BLaER1 (cell line): ENCODE measurements around the gene BRAF.

ENCODE experiments used
- H3K27ac ChIP-seq: shearing (Covaris generic); formaldehyde crosslinking; 2 replicates; pipeline ENCODE4 v1.8.1; 2022
- H3K27me3 ChIP-seq: shearing (Covaris generic); formaldehyde crosslinking; 2 replicates; pipeline ENCODE4 v1.8.1; 2022
- H3K36me3 ChIP-seq: shearing (Covaris generic); formaldehyde crosslinking; 2 replicates; pipeline ENCODE4 v1.8.1; 2022
- H3K4me1 ChIP-seq: shearing (Covaris generic); formaldehyde crosslinking; 2 replicates; pipeline ENCODE4 v1.8.1; 2022
- H3K4me2 ChIP-seq: shearing (Covaris generic); formaldehyde crosslinking; 2 replicates; pipeline ENCODE4 v1.8.1; 2022
- H3K4me3 ChIP-seq: shearing (Covaris generic); formaldehyde crosslinking; 2 replicates; pipeline ENCODE4 v1.8.1; 2022
- H3K9ac ChIP-seq: shearing (Covaris generic); formaldehyde crosslinking; 2 replicates; pipeline ENCODE4 v1.8.1; 2022
- H3K9me3 ChIP-seq: shearing (Covaris generic); formaldehyde crosslinking; 2 replicates; pipeline ENCODE4 v1.8.1; 2022
- H4K20me1 ChIP-seq: shearing (Covaris generic); formaldehyde crosslinking; 2 replicates; pipeline ENCODE4 v1.8.1; 2022
- Cebpa-rat ChIP-seq: shearing (Covaris generic); IDR thresholded peaks from 2 replicates; pipeline ENCODE4 v1.8.1; 2022

The BRAF gene

GRCh38 chr7:140881507-140882228 lies 43.1 kb downstream of the BRAF start:
- H3K4me1 ChIP-seq = peaks cover 4% of the 10 kb centered on the region; the same call in 1 of the 2 replicates
- H3K4me3 ChIP-seq = no peak overlapping the region
- H3K9ac ChIP-seq = no peak overlapping the region
- peaks cover 26% of the 10 kb centered on the region for H4K20me1 ChIP-seq
- TF ChIP-seq Cebpa-rat = no peak
- peaks cover 21% of the 10 kb centered on the region for H3K36me3 ChIP-seq
- H3K9me3 ChIP-seq = peaks cover 38% of the 10 kb centered on the region
- H3K27ac ChIP-seq = no peak overlapping the region
- H3K4me2 ChIP-seq = no peak overlapping the region
- no peaks in the 10 kb centered on the region for H3K27me3 ChIP-seq

GRCh38 chr7:140877249-140877524 lies 47.5 kb downstream of the BRAF start:
- no peaks in the 10 kb centered on the region for H3K27me3 ChIP-seq
- no peak overlapping the region for H3K4me3 ChIP-seq
- peaks cover 48% of the 10 kb centered on the region for H3K36me3 ChIP-seq
- peak; percentile 66; the same call in 1 of the 2 replicates for TF ChIP-seq Cebpa-rat
- H3K4me1 ChIP-seq = peaks cover 7% of the 10 kb centered on the region; the same call in 1 of the 2 replicates
- no peak overlapping the region for H3K27ac ChIP-seq
- H4K20me1 ChIP-seq = peaks cover 26% of the 10 kb centered on the region
- no peak overlapping the region for H3K9ac ChIP-seq
- no peak overlapping the region for H3K4me2 ChIP-seq
- peaks cover 65% of the 10 kb centered on the region for H3K9me3 ChIP-seq

DNA sequence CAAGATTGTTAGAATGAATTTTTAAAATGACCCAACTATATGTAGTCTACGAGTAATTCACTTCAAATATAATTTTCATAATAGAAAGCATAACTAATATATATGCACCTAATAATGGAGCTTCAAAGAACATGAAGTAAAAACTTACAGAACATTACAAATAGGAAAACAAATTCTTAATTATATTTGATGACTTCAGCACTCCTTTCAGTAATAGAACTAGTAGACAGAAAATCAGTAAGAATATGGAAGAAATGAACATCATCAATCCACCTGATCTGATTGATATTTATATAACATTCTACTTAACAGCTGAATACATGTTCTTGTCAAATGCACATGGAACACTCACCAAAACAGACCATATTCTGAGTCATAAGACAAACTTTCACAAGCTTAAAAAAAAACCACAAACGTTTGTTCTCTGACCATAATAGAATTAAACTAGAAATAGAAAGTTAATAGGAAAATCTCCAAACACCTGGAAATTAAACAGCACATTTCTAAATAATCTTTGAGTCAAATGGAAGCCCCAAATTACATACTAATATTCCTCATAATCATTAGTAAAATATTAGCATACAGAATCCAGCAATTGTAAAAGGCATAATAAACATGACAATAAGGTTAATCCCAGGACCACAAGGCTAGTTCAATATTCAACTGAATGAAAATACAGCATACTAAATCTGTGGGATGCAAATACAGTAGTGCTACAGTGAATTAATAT lies 48.0 kb downstream of the BRAF start:
- H3K9ac ChIP-seq = no peak overlapping the region
- H3K4me2 ChIP-seq = peak overlapping the region; percentile 17; the same call in 1 of the 2 replicates
- no peak for TF ChIP-seq Cebpa-rat
- peaks cover 69% of the 10 kb centered on the region for H3K9me3 ChIP-seq
- peaks cover 7% of the 10 kb centered on the region; the same call in 1 of the 2 replicates for H3K4me1 ChIP-seq
- no peak overlapping the region for H3K4me3 ChIP-seq
- H3K36me3 ChIP-seq = peaks cover 48% of the 10 kb centered on the region
- no peak overlapping the region for H3K27ac ChIP-seq
- H3K27me3 ChIP-seq = no peaks in the 10 kb centered on the region
- peaks cover 24% of the 10 kb centered on the region for H4K20me1 ChIP-seq

DNA sequence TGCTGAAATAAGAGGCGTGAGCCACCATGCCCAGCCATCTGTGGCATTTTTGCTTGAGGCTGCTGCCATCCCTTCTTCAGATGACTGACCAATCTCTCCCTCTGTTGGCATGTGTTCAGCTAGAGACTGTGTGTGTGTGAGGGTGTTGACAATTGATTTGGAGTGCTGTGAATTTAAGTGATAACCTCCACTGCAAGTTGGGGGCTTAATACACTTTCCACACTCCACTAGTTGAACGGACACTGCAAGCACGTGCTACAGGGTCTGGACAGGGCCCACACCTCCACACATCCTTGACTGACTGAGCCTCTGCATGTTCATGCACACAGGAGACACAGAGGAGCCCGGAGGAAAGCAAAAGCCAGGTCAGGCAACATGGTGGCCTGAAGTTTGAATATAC lies 51.3 kb downstream of the BRAF start:
- Histone ChIP-seq H3K9ac (no peak overlapping the region), H3K4me2 (no peak overlapping the region), H3K4me3 (no peak overlapping the region), H3K9me3 (peaks cover 52% of the 10 kb centered on the region), H4K20me1 (peaks cover 23% of the 10 kb centered on the region), H3K4me1 (peaks cover 16% of the 10 kb centered on the region; the same call in 1 of the 2 replicates), H3K36me3 (peaks cover 30% of the 10 kb centered on the region), H3K27me3 (no peaks in the 10 kb centered on the region), H3K27ac (no peak overlapping the region)
- no peak for TF ChIP-seq Cebpa-rat

DNA sequence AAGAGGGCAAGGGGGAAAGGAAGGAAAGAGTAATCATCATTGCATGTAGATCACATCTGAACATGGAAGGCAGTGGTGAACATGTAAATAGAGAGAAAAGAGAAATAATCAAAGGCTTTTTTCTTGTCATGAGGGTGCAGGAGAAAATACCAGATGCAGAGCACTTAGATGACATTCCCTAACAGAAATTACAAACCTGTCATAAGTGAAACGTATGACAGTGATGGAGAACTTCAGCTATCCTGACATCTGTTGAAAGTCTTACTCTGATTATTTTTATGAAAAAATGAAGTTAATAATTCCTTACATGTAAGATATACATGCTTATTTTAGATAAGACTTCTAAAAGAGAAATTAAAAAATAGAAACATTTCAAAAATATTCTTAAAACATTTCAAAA lies 54.7 kb downstream of the BRAF start:
- Histone ChIP-seq H3K9me3 (peaks cover 38% of the 10 kb centered on the region), H3K4me1 (peaks cover 9% of the 10 kb centered on the region; the same call in 1 of the 2 replicates), H3K36me3 (peaks cover 26% of the 10 kb centered on the region), H3K27me3 (no peaks in the 10 kb centered on the region), H3K4me2 (no peak overlapping the region), H3K9ac (no peak overlapping the region), H3K4me3 (no peak overlapping the region), H4K20me1 (peaks cover 47% of the 10 kb centered on the region), H3K27ac (no peak overlapping the region)
- TF ChIP-seq Cebpa-rat = no peak

GRCh38 chr7:140869430-140869829 lies 55.3 kb downstream of the BRAF start:
- TF ChIP-seq Cebpa-rat = no peak
- H3K27me3 ChIP-seq = no peaks in the 10 kb centered on the region
- H3K9ac ChIP-seq = no peak overlapping the region
- H3K4me3 ChIP-seq = no peak overlapping the region
- H3K9me3 ChIP-seq = peaks cover 36% of the 10 kb centered on the region
- peaks cover 9% of the 10 kb centered on the region; the same call in 1 of the 2 replicates for H3K4me1 ChIP-seq
- no peak overlapping the region for H3K27ac ChIP-seq
- no peak overlapping the region for H3K4me2 ChIP-seq
- H4K20me1 ChIP-seq = peaks cover 51% of the 10 kb centered on the region
- H3K36me3 ChIP-seq = peaks cover 24% of the 10 kb centered on the region

- peaks cover 9% of the 10 kb centered on the region; the same call in 1 of the 2 replicates for H3K4me1 ChIP-seq
Measured at GRCh38 chr7:140867467-140868462, 57.0 kb downstream of the BRAF start.

DNA sequence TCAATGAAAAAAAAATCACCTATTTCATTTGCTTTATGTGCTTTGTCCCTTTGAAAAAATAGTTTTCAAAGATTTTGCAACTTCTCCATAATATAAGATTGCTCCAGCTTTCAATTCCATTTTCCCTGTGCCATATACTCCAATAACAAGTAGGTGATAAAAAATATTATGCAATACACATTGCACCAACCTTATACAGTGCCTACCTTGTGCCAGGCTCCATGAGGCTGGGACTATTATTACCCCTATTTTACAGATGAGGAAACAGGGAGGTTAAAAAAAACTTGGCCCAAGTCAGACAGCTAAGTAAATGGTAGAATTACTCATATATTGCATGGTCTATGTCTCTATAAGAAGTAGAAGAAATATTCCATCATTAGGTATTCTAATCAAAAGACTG lies 57.8 kb downstream of the BRAF start:
- peaks cover 19% of the 10 kb centered on the region; the same call in 1 of the 2 replicates for H3K36me3 ChIP-seq
- H3K4me3 ChIP-seq = no peak overlapping the region
- H3K27ac ChIP-seq = no peak overlapping the region
- no peaks in the 10 kb centered on the region for H3K27me3 ChIP-seq
- H3K9ac ChIP-seq = no peak overlapping the region
- H3K9me3 ChIP-seq = peaks cover 21% of the 10 kb centered on the region
- peaks cover 54% of the 10 kb centered on the region for H4K20me1 ChIP-seq
- peaks cover 9% of the 10 kb centered on the region; the same call in 1 of the 2 replicates for H3K4me1 ChIP-seq
- no peak overlapping the region for H3K4me2 ChIP-seq
- no peak; the same call in 1 of the 2 replicates for TF ChIP-seq Cebpa-rat

More at GRCh38 chr7:140867467-140868462, 57.0 kb downstream of the BRAF start:
- Histone ChIP-seq H3K36me3 (peaks cover 19% of the 10 kb centered on the region; the same call in 1 of the 2 replicates), H3K9me3 (peaks cover 26% of the 10 kb centered on the region), H3K27ac (no peak overlapping the region), H3K27me3 (no peaks in the 10 kb centered on the region), H3K4me3 (no peak overlapping the region), H3K4me2 (no peak overlapping the region), H4K20me1 (peaks cover 47% of the 10 kb centered on the region; the same call in 1 of the 2 replicates), H3K9ac (no peak overlapping the region)
- TF ChIP-seq Cebpa-rat = no peak

DNA sequence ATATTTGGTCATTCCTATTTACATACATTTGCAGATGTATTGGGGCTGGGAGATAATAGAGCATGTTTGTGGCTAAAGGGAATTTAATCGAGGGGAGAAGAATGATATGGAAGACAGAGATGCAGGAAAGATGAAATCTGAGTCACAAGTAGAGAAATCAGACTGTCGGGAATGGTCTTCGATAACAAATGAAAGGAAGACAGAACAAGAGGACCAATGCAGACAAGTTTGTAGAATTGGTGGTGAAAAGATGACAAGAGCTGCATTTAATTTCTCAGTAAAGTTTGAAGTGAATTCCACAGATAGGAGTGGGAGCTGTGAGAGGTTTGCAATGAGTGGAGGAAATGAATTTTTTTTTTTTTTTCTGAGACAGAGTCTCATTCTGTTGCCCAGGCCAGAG lies 60.0 kb downstream of the BRAF start:
- Histone ChIP-seq H3K9me3 (peaks cover 11% of the 10 kb centered on the region), H4K20me1 (peaks cover 75% of the 10 kb centered on the region), H3K27me3 (no peaks in the 10 kb centered on the region), H3K4me3 (no peak overlapping the region), H3K36me3 (peaks cover 19% of the 10 kb centered on the region; the same call in 1 of the 2 replicates), H3K4me1 (no peaks in the 10 kb centered on the region), H3K4me2 (no peak overlapping the region), H3K27ac (no peak overlapping the region), H3K9ac (no peak overlapping the region)
- TF ChIP-seq Cebpa-rat = no peak
